GM19025 (cell line): ENCODE results near the gene TSPAN17.

Experiments used
- ATAC-seq: cut with Tn5 transposase; IDR thresholded peaks from one replicate; pipeline ENCODE4 v1.9.1; 2021; ENCODE audit warnings: mild to moderate bottlenecking, low read depth, moderate library complexity; ENCODE audit not compliant: unreplicated experiment

Gene TSPAN17

GRCh38 chr5:176700239-176700847 is 53.1 kb downstream of the TSPAN17 start:
- ATAC-seq = no peak

- no peak for ATAC-seq
Measured at GRCh38 chr5:176702671-176703641, 55.7 kb downstream of the TSPAN17 start.

- ATAC-seq = no peak
Measured at GRCh38 chr5:176703857-176704256, 56.6 kb downstream of the TSPAN17 start.

- ATAC-seq = no peak
Measured at GRCh38 chr5:176704355-176704754, 57.1 kb downstream of the TSPAN17 start.

GRCh38 chr5:176704817-176705216 is 57.5 kb downstream of the TSPAN17 start:
- no peak for ATAC-seq
